CD4-positive, CD25-positive, alpha-beta regulatory T cell (primary cell): ENCODE measurements around the gene KCNK10. TPM values are rescaled to one million over a fixed set of nuclear protein-coding genes. Genes with fewer than 3 reads are reported as not detected.
"Not testable (repeated sequence)": the region's sequence is repeated elsewhere in the genome, so short reads cannot be mapped to it uniquely, and the experiment has no call there.

Source experiments
- ATAC-seq, 2 donors: fragments of 150-1000 bp; cut with Tn5 transposase; one replicate each; pipeline ENCODE4 v1.10.0; 2021; ENCODE audit warnings: low read depth in 2 of 2, moderate number of reproducible peaks in 2 of 2, moderate library complexity in 1 of 2
- DNase-seq, 3 donors: peaks; one replicate each; pipeline versions ENCODE4 v3.0.0 to v3.0.0-alpha.2; 2012 to 2022; ENCODE audit warnings: mixed read lengths in 1 of 3
- H3K27ac ChIP-seq: one replicate; pipeline ENCODE4 v1.7.0; 2013; ENCODE audit warnings: mild to moderate bottlenecking, low read length; ENCODE audit not compliant: insufficient read depth, poor library complexity, severe bottlenecking
- H3K27me3 ChIP-seq: one replicate; pipeline ENCODE4 v1.7.0; 2013; ENCODE audit warnings: low read length; ENCODE audit not compliant: control insufficient read depth, insufficient read depth
- H3K36me3 ChIP-seq: one replicate; pipeline ENCODE4 v1.7.0; 2013; ENCODE audit warnings: mild to moderate bottlenecking, low read length, moderate library complexity; ENCODE audit not compliant: control insufficient read depth, insufficient read depth
- H3K4me1 ChIP-seq: 2 replicates; pipeline ENCODE4 v1.7.0; 2013; ENCODE audit warnings: mild to moderate bottlenecking, low read length; ENCODE audit not compliant: insufficient read depth, control insufficient read depth, poor library complexity, severe bottlenecking
- H3K4me3 ChIP-seq: one replicate; pipeline ENCODE4 v1.7.0; 2013; ENCODE audit warnings: low read depth, mild to moderate bottlenecking, low read length, moderate library complexity
- H3K9me3 ChIP-seq, 2 experiments: 1 replicate in 1 of 2; 2 replicates in 1 of 2; pipeline ENCODE4 v1.7.0; 2013; ENCODE audit warnings: low read length in 2 of 2, mild to moderate bottlenecking in 1 of 2, moderate library complexity in 1 of 2; ENCODE audit not compliant: control insufficient read depth in 2 of 2
- H3K27ac Mint-ChIP-seq, 3 donors: one replicate each; pipeline ENCODE4 v1.8.0; 2020 to 2022; ENCODE audit warnings: mild to moderate bottlenecking in 3 of 3, mixed read lengths in 3 of 3, moderate library complexity in 2 of 3
- H3K27me3 Mint-ChIP-seq: one replicate; pipeline ENCODE4 v1.8.0; 2022; ENCODE audit warnings: mild to moderate bottlenecking, mixed read lengths
- H3K36me3 Mint-ChIP-seq: one replicate; pipeline ENCODE4 v1.8.0; 2020; ENCODE audit warnings: mixed read lengths
- H3K4me1 Mint-ChIP-seq, 4 donors: one replicate each; pipeline ENCODE4 v1.8.0; 2020 to 2022; ENCODE audit warnings: mixed read lengths in 4 of 4, mild to moderate bottlenecking in 1 of 4
- H3K4me3 Mint-ChIP-seq, 4 donors: one replicate each; pipeline ENCODE4 v1.8.0; 2020 to 2022; ENCODE audit warnings: mild to moderate bottlenecking in 4 of 4, mixed read lengths in 4 of 4, moderate library complexity in 3 of 4
- H3K9me3 Mint-ChIP-seq, 7 donors: one replicate each; pipeline ENCODE4 v1.8.0; 2020 to 2022; ENCODE audit warnings: mixed read lengths in 7 of 7, mild to moderate bottlenecking in 3 of 7, moderate library complexity in 2 of 7
- polyA plus RNA-seq, 4 donors: library from polyadenylated mRNA; unstranded; fragments of 300-500 nt; fragmentation: Illumina TruSeq; gene quantifications; one replicate each; pipeline ENCODE4 v1.2.3, GENCODE V29; 2021
- total RNA-seq: library from RNA; stranded (reverse); gene quantifications from one replicate; pipeline ENCODE4 v1.2.3, GENCODE V29; 2022

Gene KCNK10
- total and polyA plus RNA-seq, 5 donors from 2014 or later: not detected

DNA sequence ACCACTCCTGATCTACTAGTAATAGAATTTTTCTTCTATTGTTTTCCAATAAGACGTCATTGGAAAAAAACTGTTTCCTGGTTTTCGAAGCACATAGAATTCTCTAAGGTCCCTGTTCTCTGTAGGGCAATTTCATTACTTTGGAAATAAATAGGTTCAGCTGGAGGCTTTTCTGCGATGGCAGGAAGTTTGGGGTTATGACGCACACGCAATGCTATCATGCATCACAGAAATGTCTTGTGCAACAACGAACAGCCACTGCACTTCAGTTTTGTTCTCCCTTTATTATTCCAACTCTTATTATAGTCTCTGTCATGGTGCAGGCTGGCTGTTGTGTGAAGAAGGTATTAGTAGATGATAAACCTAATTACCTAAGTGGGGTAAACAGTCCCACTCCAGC is 59.0 kb downstream of the KCNK10 start:
- Histone ChIP-seq H3K36me3 (no peaks in the 10 kb centered on the region), H3K27ac (no peak overlapping the region), H3K4me1 (no peaks in the 10 kb centered on the region), H3K9me3 (no peaks in the 10 kb centered on the region), H3K27me3 (no peaks in the 10 kb centered on the region), H3K4me3 (no peak overlapping the region)
- H3K36me3 Mint-ChIP-seq: no peaks in the 10 kb centered on the region
- DNase-seq: no peak
- no peaks in the 10 kb centered on the region for H3K4me1 Mint-ChIP-seq
- no peak overlapping the region for H3K4me3 Mint-ChIP-seq
- peaks cover 0 to 2% (median 0%) of the 10 kb centered on the region in 7 donors for H3K9me3 Mint-ChIP-seq
- peaks cover 6% of the 10 kb centered on the region for H3K27me3 Mint-ChIP-seq
- no peak overlapping the region for H3K27ac Mint-ChIP-seq
- no peak for ATAC-seq

DNA sequence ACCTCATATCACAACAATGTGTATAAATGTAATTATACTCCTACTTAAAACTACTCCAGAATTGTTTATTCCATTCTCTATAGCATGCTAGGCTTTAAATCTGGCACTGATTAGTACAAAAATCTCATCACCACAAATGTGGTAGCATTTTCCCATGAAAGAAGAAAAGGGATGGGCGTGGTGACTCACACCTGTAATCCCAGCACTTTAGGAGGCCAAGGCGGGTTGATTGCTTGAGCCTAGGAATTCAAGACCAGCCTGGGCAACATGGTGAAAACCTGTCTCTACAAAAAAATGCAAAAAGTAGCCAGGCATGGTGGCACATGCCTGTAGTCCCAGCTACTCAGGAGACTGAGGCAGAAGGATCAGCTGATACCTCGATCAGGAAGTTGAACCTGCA is 61.8 kb downstream of the KCNK10 start:
- ATAC-seq, H3K27me3 Mint-ChIP-seq, H3K36me3 Mint-ChIP-seq: not testable (repeated sequence)

DNA sequence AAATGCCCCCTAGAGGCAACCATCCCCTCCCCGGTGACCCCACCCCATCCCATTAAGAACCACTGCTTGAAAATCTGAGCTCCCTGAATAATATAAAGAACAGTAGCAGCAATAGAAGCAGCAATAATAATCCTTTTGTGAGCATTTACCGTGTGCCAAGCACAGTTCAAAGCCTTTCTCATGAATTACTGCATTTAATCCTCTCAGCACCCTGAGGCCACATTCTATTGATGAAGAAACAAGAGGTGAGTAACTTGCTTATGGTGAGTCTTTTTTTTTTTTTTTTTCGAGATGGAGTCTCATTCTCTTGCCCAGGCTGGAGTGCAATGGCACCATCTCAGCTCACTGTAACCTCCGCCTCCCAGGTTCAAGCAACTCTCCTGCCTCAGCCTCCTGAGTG is 65.0 kb downstream of the KCNK10 start:
- Mint-ChIP-seq H3K36me3 (no peaks in the 10 kb centered on the region), H3K9me3 (peaks cover 0 to 3% (median 0%) of the 10 kb centered on the region in 7 donors), H3K27me3 (peaks cover 6% of the 10 kb centered on the region), H3K4me1 (no peaks in the 10 kb centered on the region), H3K27ac (no peak overlapping the region), H3K4me3 (no peak overlapping the region)
- no peak for DNase-seq
- no peak overlapping the region for H3K4me3 ChIP-seq
- no peaks in the 10 kb centered on the region for H3K9me3 ChIP-seq
- ATAC-seq: no peak
- H3K27me3 ChIP-seq: no peaks in the 10 kb centered on the region
- no peaks in the 10 kb centered on the region for H3K4me1 ChIP-seq
- no peak overlapping the region for H3K27ac ChIP-seq
- H3K36me3 ChIP-seq: no peaks in the 10 kb centered on the region

More for the DNA sequence above, 61.8 kb downstream of the KCNK10 start:
- H3K4me3 ChIP-seq, H3K4me1 Mint-ChIP-seq, H3K9me3 Mint-ChIP-seq, H3K36me3 ChIP-seq, H3K27ac ChIP-seq, H3K4me1 ChIP-seq, H3K27ac Mint-ChIP-seq, H3K4me3 Mint-ChIP-seq, DNase-seq, H3K27me3 ChIP-seq, H3K9me3 ChIP-seq: not testable (repeated sequence)

DNA sequence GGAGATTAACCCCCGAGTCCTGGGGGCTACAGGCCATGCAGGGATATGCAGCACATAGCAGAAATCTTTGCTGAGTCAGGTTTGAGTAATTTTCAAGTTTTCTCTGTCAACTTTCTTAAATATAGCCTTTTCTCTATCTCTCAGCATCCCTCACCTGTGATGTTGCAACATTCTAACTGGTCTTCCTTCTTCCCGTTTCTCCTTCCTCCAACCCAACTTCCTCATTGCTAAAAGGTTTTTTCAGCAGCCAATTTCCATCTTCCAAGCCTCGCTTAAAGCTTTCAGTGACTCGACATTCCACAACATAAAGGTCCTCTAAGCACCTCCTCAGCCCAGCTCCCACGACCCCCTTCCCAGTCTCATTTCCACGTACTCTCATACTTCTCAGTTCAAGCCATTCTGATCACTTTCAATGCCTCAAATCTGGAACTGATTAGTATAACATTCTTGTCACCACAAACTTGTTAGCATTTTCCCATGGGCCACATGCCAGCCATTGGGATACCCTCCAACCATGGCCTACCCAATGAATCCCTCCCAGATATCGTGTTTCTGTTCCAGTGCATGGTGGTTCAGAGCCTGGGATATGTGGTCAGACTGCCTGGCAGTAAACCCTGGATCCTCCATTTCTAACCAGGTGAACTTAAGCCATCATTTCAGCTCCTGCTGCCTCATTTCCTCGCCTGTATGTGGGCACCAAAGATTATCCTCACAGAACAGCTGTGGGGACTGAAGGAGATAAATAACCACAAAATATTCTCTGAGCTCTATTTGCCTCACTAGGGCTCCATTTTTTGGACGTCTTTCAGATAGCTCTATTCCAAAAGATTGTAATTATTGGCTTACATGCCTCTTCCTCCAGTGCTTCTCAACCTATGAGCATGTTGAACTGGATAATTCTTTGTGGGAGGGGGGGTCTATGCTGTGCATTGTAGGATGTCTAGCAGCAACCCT is 65.8 kb downstream of the KCNK10 start:
- peaks cover 6% of the 10 kb centered on the region for H3K27me3 Mint-ChIP-seq
- H3K36me3 Mint-ChIP-seq: no peaks in the 10 kb centered on the region
- Histone ChIP-seq H3K9me3 (no peaks in the 10 kb centered on the region), H3K4me1 (no peaks in the 10 kb centered on the region), H3K27me3 (no peaks in the 10 kb centered on the region), H3K27ac (no peak overlapping the region), H3K36me3 (no peaks in the 10 kb centered on the region), H3K4me3 (no peak overlapping the region)
- no peaks in the 10 kb centered on the region for H3K4me1 Mint-ChIP-seq
- DNase-seq (no peak), ATAC-seq (no peak)
- no peak overlapping the region for H3K27ac Mint-ChIP-seq
- peaks cover 0 to 3% (median 0%) of the 10 kb centered on the region in 7 donors for H3K9me3 Mint-ChIP-seq
- H3K4me3 Mint-ChIP-seq: no peak overlapping the region

DNA sequence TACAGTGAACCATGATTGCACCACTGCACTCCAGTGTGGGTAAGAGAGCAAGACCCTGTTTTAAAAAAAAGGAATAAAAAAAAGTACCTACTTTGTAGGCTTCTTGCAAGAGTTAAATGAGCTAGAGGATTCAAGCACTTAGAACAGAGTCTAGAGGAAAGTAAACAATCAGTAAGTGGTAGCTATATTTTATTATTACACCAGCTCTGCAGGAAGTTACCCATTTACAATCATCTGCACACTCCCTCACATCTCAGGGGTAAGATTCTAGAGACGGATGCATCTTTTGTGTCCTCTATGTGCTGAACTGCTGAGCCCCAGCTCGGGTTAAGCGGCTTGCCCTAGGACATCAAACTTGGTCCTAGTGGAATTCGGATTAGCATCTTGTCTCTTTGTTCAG is 67.3 kb downstream of the KCNK10 start:
- no peaks in the 10 kb centered on the region for H3K36me3 ChIP-seq
- no peaks in the 10 kb centered on the region for H3K4me1 Mint-ChIP-seq
- H3K4me1 ChIP-seq: no peaks in the 10 kb centered on the region
- DNase-seq: no peak
- no peak overlapping the region for H3K4me3 ChIP-seq
- H3K9me3 ChIP-seq: no peaks in the 10 kb centered on the region
- peaks cover 0 to 3% (median 0%) of the 10 kb centered on the region in 7 donors for H3K9me3 Mint-ChIP-seq
- peaks cover 6% of the 10 kb centered on the region for H3K27me3 Mint-ChIP-seq
- H3K36me3 Mint-ChIP-seq: no peaks in the 10 kb centered on the region
- no peak overlapping the region for H3K27ac ChIP-seq
- ATAC-seq: no peak
- no peak overlapping the region for H3K4me3 Mint-ChIP-seq
- H3K27ac Mint-ChIP-seq: no peak overlapping the region
- H3K27me3 ChIP-seq: peaks cover 3% of the 10 kb centered on the region

DNA sequence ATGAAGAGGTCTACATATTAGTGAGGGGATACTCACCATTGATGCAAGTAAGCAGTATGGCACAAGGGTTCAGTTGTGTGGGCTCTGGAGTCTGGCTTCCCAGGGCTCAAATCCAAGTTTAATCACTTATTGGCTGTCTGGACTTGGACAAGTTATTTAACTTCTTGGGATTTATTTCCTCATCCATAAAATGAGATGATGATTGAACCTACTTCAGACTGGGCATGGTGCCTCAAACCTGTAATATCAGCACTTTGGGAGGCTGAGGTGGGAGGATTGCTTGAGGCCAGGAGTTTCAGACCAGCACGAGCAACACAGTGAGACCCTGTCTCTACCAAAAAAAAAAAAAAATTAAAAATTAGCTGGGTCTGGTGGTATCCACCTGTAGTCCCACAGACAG is 67.9 kb downstream of the KCNK10 start:
- H3K4me3 Mint-ChIP-seq: no peak overlapping the region
- Histone ChIP-seq H3K36me3 (no peaks in the 10 kb centered on the region), H3K27me3 (peaks cover 3% of the 10 kb centered on the region), H3K4me1 (no peaks in the 10 kb centered on the region), H3K9me3 (no peaks in the 10 kb centered on the region), H3K4me3 (no peak overlapping the region), H3K27ac (no peak overlapping the region)
- H3K36me3 Mint-ChIP-seq: no peaks in the 10 kb centered on the region
- no peak for ATAC-seq
- H3K27me3 Mint-ChIP-seq: peaks cover 3% of the 10 kb centered on the region
- no peaks in the 10 kb centered on the region for H3K4me1 Mint-ChIP-seq
- no peak overlapping the region for H3K27ac Mint-ChIP-seq
- no peak for DNase-seq
- peaks cover 0 to 3% (median 0%) of the 10 kb centered on the region in 7 donors for H3K9me3 Mint-ChIP-seq

DNA sequence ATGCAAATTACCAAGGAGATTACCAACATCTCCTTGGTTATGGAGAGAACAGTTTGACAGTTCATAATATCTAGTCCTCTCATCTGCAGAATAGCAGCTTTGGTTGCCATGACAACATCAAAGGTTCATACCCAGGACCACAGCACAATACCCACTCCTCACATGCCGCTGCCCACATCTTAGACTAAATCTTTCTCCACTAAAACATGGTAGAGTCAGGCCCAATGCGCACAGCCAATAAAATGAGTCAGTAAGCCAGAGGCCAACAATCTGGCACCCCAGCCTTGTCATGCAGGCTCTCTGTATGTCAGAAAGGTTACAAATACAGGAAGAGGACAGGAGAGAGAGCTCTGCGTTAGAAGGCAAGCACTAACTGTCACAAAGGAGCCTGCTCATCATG is 70.6 kb downstream of the KCNK10 start:
- Histone ChIP-seq H3K9me3 (no peaks in the 10 kb centered on the region), H3K27ac (no peak overlapping the region), H3K36me3 (no peaks in the 10 kb centered on the region), H3K27me3 (peaks cover 4% of the 10 kb centered on the region), H3K4me3 (no peak overlapping the region), H3K4me1 (no peaks in the 10 kb centered on the region)
- no peak for ATAC-seq
- no peaks in the 10 kb centered on the region for H3K36me3 Mint-ChIP-seq
- no peak for DNase-seq
- no peak overlapping the region for H3K4me3 Mint-ChIP-seq
- no peak overlapping the region for H3K27ac Mint-ChIP-seq
- no peaks in the 10 kb centered on the region for H3K9me3 Mint-ChIP-seq
- H3K27me3 Mint-ChIP-seq: no peaks in the 10 kb centered on the region
- no peaks in the 10 kb centered on the region for H3K4me1 Mint-ChIP-seq

DNA sequence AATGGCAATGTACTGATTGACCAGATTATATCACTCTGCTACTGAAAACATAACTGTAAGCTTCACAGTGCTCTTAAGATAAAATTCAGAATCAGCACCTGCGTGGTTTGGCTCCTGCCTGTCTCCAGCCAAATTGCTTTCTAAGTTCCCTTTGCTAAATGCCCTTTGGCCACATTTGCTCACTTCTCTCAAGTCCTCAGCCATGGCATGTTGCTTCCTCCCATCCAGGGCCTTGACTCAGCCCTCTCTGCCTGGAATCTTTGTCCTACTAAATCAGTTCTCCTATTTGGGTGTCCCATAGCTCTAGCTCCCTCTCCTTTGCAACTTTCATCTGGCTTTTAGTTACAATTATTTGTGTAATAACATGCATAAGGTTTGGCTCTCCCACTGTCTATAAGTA is 71.4 kb downstream of the KCNK10 start:
- Histone ChIP-seq H3K4me3 (no peak overlapping the region), H3K9me3 (no peaks in the 10 kb centered on the region), H3K27me3 (peaks cover 8% of the 10 kb centered on the region), H3K36me3 (no peaks in the 10 kb centered on the region), H3K27ac (no peak overlapping the region), H3K4me1 (no peaks in the 10 kb centered on the region)
- H3K27ac Mint-ChIP-seq: no peak overlapping the region
- H3K36me3 Mint-ChIP-seq: no peaks in the 10 kb centered on the region
- H3K9me3 Mint-ChIP-seq: no peaks in the 10 kb centered on the region
- H3K4me3 Mint-ChIP-seq: no peak overlapping the region
- no peaks in the 10 kb centered on the region for H3K27me3 Mint-ChIP-seq
- H3K4me1 Mint-ChIP-seq: no peaks in the 10 kb centered on the region
- no peak for ATAC-seq
- DNase-seq: no peak
